PC-3 (cell line): ENCODE results near the gene STAT5B. TPM values are rescaled to one million over a fixed set of nuclear protein-coding genes. Genes with fewer than 3 reads are reported as not detected.

Source experiments
- ATAC-seq: fragments of 200-7000 bp; cut with Tn5 transposase; 2 replicates; pipeline ENCODE4 v1.9.1; 2020; ENCODE audit warnings: mild to moderate bottlenecking, moderate library complexity
- BruUV-seq: library from RNA; stranded (reverse); fragments of 400-500 nt; replicated peaks from 2 replicates; lab custom pipeline; 2021; lab: Mats Ljungman, UMichigan
- CTCF ChIA-PET: fragments of 300-600 bp; sonication (Branson Sonifier 250); formaldehyde crosslinking; loops from one replicate; lab custom pipeline; 2022; ENCODE audit warnings: antibody characterized with exemption; lab: Charles Lee
- POLR2A ChIA-PET: fragments of 300-600 bp; sonication (Branson Sonifier 250); formaldehyde crosslinking; loops from one replicate; lab custom pipeline; 2022; ENCODE audit warnings: antibody characterized with exemption; ENCODE audit not compliant: unreplicated experiment; lab: Charles Lee
- DNase-seq: peaks from one replicate; pipeline ENCODE4 v3.0.0-alpha.2; 2015
- H2AFZ ChIP-seq: fragments of 300-600 bp; sonication (generic); 2 replicates; pipeline ENCODE4 v1.6.0; 2016; ENCODE audit warnings: antibody characterized with exemption, low read length
- H3F3A ChIP-seq: fragments of 300-600 bp; sonication (generic); one replicate; pipeline ENCODE4 v1.6.0; 2017; ENCODE audit warnings: antibody characterized with exemption, low read length, control low read depth, mild to moderate bottlenecking; ENCODE audit not compliant: unreplicated experiment
- H3K27ac ChIP-seq: fragments of 300-600 bp; sonication (generic); 2 replicates; pipeline ENCODE4 v1.5.1; 2016; ENCODE audit warnings: mild to moderate bottlenecking, low read length
- H3K27me3 ChIP-seq: fragments of 300-600 bp; sonication (generic); 2 replicates; pipeline ENCODE4 v1.6.1; 2016; ENCODE audit warnings: low read length, mixed read lengths
- H3K36me3 ChIP-seq: fragments of 300-600 bp; sonication (generic); 2 replicates; pipeline ENCODE4 v1.6.1; 2016; ENCODE audit warnings: low read depth, mixed run types, low read length, mixed read lengths
- H3K4me1 ChIP-seq: fragments of 300-600 bp; sonication (generic); 2 replicates; pipeline ENCODE4 v1.5.1; 2016; ENCODE audit warnings: low read length; ENCODE audit not compliant: insufficient read depth
- H3K4me2 ChIP-seq: fragments of 300-600 bp; sonication (generic); 2 replicates; pipeline ENCODE4 v1.6.0; 2016; ENCODE audit warnings: low read length
- H3K4me3 ChIP-seq: fragments of 300-600 bp; sonication (generic); 2 replicates; pipeline ENCODE4 v1.5.1; 2016; ENCODE audit warnings: mild to moderate bottlenecking, low read length, mixed read lengths
- H3K79me2 ChIP-seq: fragments of 300-600 bp; sonication (generic); 2 replicates; pipeline ENCODE4 v1.6.1; 2017; ENCODE audit warnings: low read length, mixed read lengths
- H3K9ac ChIP-seq: fragments of 300-600 bp; sonication (generic); 2 replicates; pipeline ENCODE4 v1.6.0; 2016; ENCODE audit warnings: mild to moderate bottlenecking, low read length
- H3K9me2 ChIP-seq: fragments of 300-600 bp; sonication (generic); replicated peaks from 2 replicates; pipeline ENCODE4 v1.6.1; 2016; ENCODE audit warnings: mixed run types, low read length, mixed read lengths
- H3K9me3 ChIP-seq: fragments of 300-600 bp; sonication (generic); 2 replicates; pipeline ENCODE4 v1.6.1; 2016; ENCODE audit warnings: low read length, mixed read lengths
- H4K20me1 ChIP-seq: fragments of 300-600 bp; sonication (generic); 2 replicates; pipeline ENCODE4 v1.6.1; 2016; ENCODE audit warnings: low read length, mixed read lengths
- CTCF ChIP-seq: fragments of 300-600 bp; sonication (generic); conservative IDR thresholded peaks from 2 replicates; pipeline ENCODE4 v1.5.1; 2017; ENCODE audit warnings: antibody characterized with exemption, low read depth, mild to moderate bottlenecking, low read length
- EZH2 ChIP-seq: fragments of 300-600 bp; sonication (generic); IDR thresholded peaks from one replicate; pipeline ENCODE4 v1.6.1; 2017; ENCODE audit warnings: antibody characterized with exemption, mild to moderate bottlenecking, low read length; ENCODE audit not compliant: unreplicated experiment
- EZH2phosphoT487 ChIP-seq: fragments of 300-600 bp; sonication (generic); IDR thresholded peaks from 2 replicates; pipeline ENCODE4 v1.6.1; 2018; ENCODE audit warnings: mild to moderate bottlenecking, antibody characterized with exemption, low read length, borderline replicate concordance
- intact Hi-C: fragments of 100-400 bp; cut with micrococcal nuclease; formaldehyde crosslinking; loops from 2 replicates; pipeline ENCODE4 v1.9.0; 2023
- total RNA-seq: library from RNA; depleted of rRNA; stranded (reverse); fragments of >200 nt; gene quantifications from 2 replicates; pipeline ENCODE4 v1.2.3, GENCODE V29; 2014

STAT5B gene
- total RNA-seq, 1 experiment from 2014 or later = not detected

- Histone ChIP-seq H2AFZ (no peak overlapping the region), H3K79me2 (no peaks in the 10 kb centered on the region), H3K9ac (no peak overlapping the region), H3K9me2 (no peaks in the 10 kb centered on the region), H3K4me1 (no peaks in the 10 kb centered on the region), H3K36me3 (no peaks in the 10 kb centered on the region), H3K27me3 (no peaks in the 10 kb centered on the region), H3F3A (no peaks in the 10 kb centered on the region), H3K4me2 (no peak overlapping the region), H3K9me3 (no peaks in the 10 kb centered on the region), H3K4me3 (no peak overlapping the region), H4K20me1 (no peaks in the 10 kb centered on the region), H3K27ac (no peak overlapping the region)
- BruUV-seq = no TSS peak
- ChIA-PET CTCF (no interaction called here), POLR2A (no interaction called here)
- intact Hi-C loops = no loop called here
- ATAC-seq (no peak), DNase-seq (no peak)
- TF ChIP-seq EZH2 = no peak
- no peak for TF ChIP-seq CTCF
- TF ChIP-seq EZH2phosphoT487 = no peak
Observed at GRCh38 chr17:42308446-42308845, 32.3 kb upstream of the STAT5B start.

- no peak overlapping the region for H2AFZ ChIP-seq
- H3K9me2 ChIP-seq = no peaks in the 10 kb centered on the region
- no peaks in the 10 kb centered on the region for H3K79me2 ChIP-seq
- no peak for TF ChIP-seq EZH2
- TF ChIP-seq EZH2phosphoT487 = no peak
- TF ChIP-seq CTCF = no peak
- H3K4me1 ChIP-seq = no peaks in the 10 kb centered on the region
- no peak for DNase-seq
- BruUV-seq = no TSS peak
- no peaks in the 10 kb centered on the region for H3K27me3 ChIP-seq
- no peak overlapping the region for H3K27ac ChIP-seq
- H3K9me3 ChIP-seq = no peaks in the 10 kb centered on the region
- H3K4me3 ChIP-seq = no peak overlapping the region
- H3K9ac ChIP-seq = no peak overlapping the region
- no peaks in the 10 kb centered on the region for H3K36me3 ChIP-seq
- POLR2A ChIA-PET = no interaction called here
- no peak overlapping the region for H3K4me2 ChIP-seq
- H4K20me1 ChIP-seq = no peaks in the 10 kb centered on the region
- ATAC-seq = no peak
- no peaks in the 10 kb centered on the region for H3F3A ChIP-seq
- CTCF ChIA-PET = no interaction called here
- intact Hi-C loops = no loop called here
Observed at GRCh38 chr17:42307362-42307927, 31.3 kb upstream of the STAT5B start.

- Histone ChIP-seq H3K4me1 (no peaks in the 10 kb centered on the region), H3K4me2 (no peak overlapping the region), H3F3A (no peaks in the 10 kb centered on the region), H3K9me3 (no peaks in the 10 kb centered on the region), H3K9ac (no peak overlapping the region), H3K36me3 (no peaks in the 10 kb centered on the region), H3K4me3 (no peak overlapping the region), H3K27me3 (no peaks in the 10 kb centered on the region), H4K20me1 (no peaks in the 10 kb centered on the region), H3K27ac (no peak overlapping the region), H2AFZ (no peak overlapping the region), H3K79me2 (no peaks in the 10 kb centered on the region), H3K9me2 (no peaks in the 10 kb centered on the region)
- TF ChIP-seq EZH2phosphoT487 = no peak
- TF ChIP-seq CTCF = no peak
- no peak for TF ChIP-seq EZH2
- CTCF ChIA-PET = no interaction called here
- no peak for DNase-seq
- no peak for ATAC-seq
- intact Hi-C loops = no loop called here
- POLR2A ChIA-PET = no interaction called here
- BruUV-seq = no TSS peak
Observed at GRCh38 chr17:42306385-42306667, 30.1 kb upstream of the STAT5B start.
